Measurements from ENCODE around the gene IGF2BP2. TPM values are rescaled to one million over a fixed set of nuclear protein-coding genes. Genes with fewer than 3 reads are reported as not detected.

IGF2BP2 gene
- total RNA-seq, 1 donor from 2014 or later: 17.4 TPM

GRCh38 chr3:185712337-185712736 lies 112.5 kb downstream of the IGF2BP2 start:
- TF ChIP-seq CTCF (IDR thresholded peaks at IDR 0.05): no peak
- no peaks in the 10 kb centered on the region for H3K36me3 ChIP-seq
- DNase-seq: no peak
- H3K27me3 ChIP-seq: no peaks in the 10 kb centered on the region
- peaks cover 9% of the 10 kb centered on the region for H3K4me1 ChIP-seq
- no peak overlapping the region for H3K27ac ChIP-seq
- H3K9me3 ChIP-seq: no peaks in the 10 kb centered on the region
- ATAC-seq: no peak
- no peak overlapping the region for H3K4me3 ChIP-seq
- intact Hi-C loops (cut with DNase I): loop anchor here (10.0 kb wide), 1 partner anchor 48 kb away; no protein-coding TSS in a partner anchor

- no peaks in the 10 kb centered on the region for H3K27me3 ChIP-seq
- no peak for DNase-seq
- H3K4me1 ChIP-seq: no peaks in the 10 kb centered on the region
- H3K27ac ChIP-seq: no peak overlapping the region
- H3K36me3 ChIP-seq: no peaks in the 10 kb centered on the region
- H3K9me3 ChIP-seq: no peaks in the 10 kb centered on the region
- H3K4me3 ChIP-seq: no peak overlapping the region
- no peak for ATAC-seq
- intact Hi-C loops (cut with DNase I): loop anchor here (10.0 kb wide), 1 partner anchor 47 kb away; no protein-coding TSS in a partner anchor
- no peak for TF ChIP-seq CTCF (IDR thresholded peaks at IDR 0.05)
Measured at GRCh38 chr3:185711255-185711870, 113.5 kb downstream of the IGF2BP2 start.

- Histone ChIP-seq H3K4me1 (no peaks in the 10 kb centered on the region), H3K27me3 (no peaks in the 10 kb centered on the region), H3K27ac (no peak overlapping the region), H3K36me3 (no peaks in the 10 kb centered on the region), H3K4me3 (no peak overlapping the region), H3K9me3 (no peaks in the 10 kb centered on the region)
- ATAC-seq (no peak), DNase-seq (no peak)
- TF ChIP-seq CTCF (IDR thresholded peaks at IDR 0.05): no peak
- intact Hi-C loops (cut with DNase I): no loop called here
Measured at GRCh38 chr3:185709251-185709955, 115.4 kb downstream of the IGF2BP2 start.

- Histone ChIP-seq H3K36me3 (no peaks in the 10 kb centered on the region), H3K4me1 (no peaks in the 10 kb centered on the region), H3K9me3 (no peaks in the 10 kb centered on the region), H3K27ac (no peak overlapping the region), H3K27me3 (no peaks in the 10 kb centered on the region), H3K4me3 (no peak overlapping the region)
- DNase-seq: no peak
- ATAC-seq: no peak
- TF ChIP-seq CTCF (IDR thresholded peaks at IDR 0.05): no peak
- intact Hi-C loops (cut with DNase I): no loop called here
Measured at GRCh38 chr3:185708392-185708791, 116.5 kb downstream of the IGF2BP2 start.

- intact Hi-C loops (cut with DNase I): no loop called here
- no peaks in the 10 kb centered on the region for H3K4me1 ChIP-seq
- no peak overlapping the region for H3K4me3 ChIP-seq
- no peak for TF ChIP-seq CTCF (IDR thresholded peaks at IDR 0.05)
- no peaks in the 10 kb centered on the region for H3K36me3 ChIP-seq
- H3K27me3 ChIP-seq: no peaks in the 10 kb centered on the region
- H3K9me3 ChIP-seq: no peaks in the 10 kb centered on the region
- DNase-seq (no peak), ATAC-seq (no peak)
- no peak overlapping the region for H3K27ac ChIP-seq
Measured at GRCh38 chr3:185705498-185705897, 119.3 kb downstream of the IGF2BP2 start.
